Measurements from ENCODE around the gene CMSS1.

Gene CMSS1

GRCh38 chr3:99843590-99844258, 26.1 kb downstream of the CMSS1 start:
- H3K4me3 ChIP-seq (ENCODE audit: low read depth, low read length) = no peak overlapping the region
- ChIA-PET CTCF (interaction anchor here (0.6 to 2.6 kb wide), 57 partner anchors 10 to 470 kb away, joined by 3 to 45 read pairs (median 4); partner anchors contain the start of gene TBC1D23), POLR2A (interaction anchor here (0.7 to 1.6 kb wide), 3 partner anchors 35 to 472 kb away, joined by 3 to 4 read pairs (median 3); no protein-coding TSS in a partner anchor)
- no peak for TF ChIP-seq CTCF (IDR thresholded peaks at IDR 0.05; ENCODE audit: insufficient read depth, low read length, missing control alignments)
- DNase-seq (ENCODE audit: low read depth, low spot score) = no peak

GRCh38 chr3:99845331-99845730, 27.7 kb downstream of the CMSS1 start:
- CTCF ChIA-PET = interaction anchor here (1.3 to 2.6 kb wide), 6 partner anchors 8 to 422 kb away, joined by 5 to 45 read pairs (median 15); no protein-coding TSS in a partner anchor
- POLR2A ChIA-PET = no interaction called here
- no peak for TF ChIP-seq CTCF (IDR thresholded peaks at IDR 0.05; ENCODE audit: insufficient read depth, low read length, missing control alignments)
- DNase-seq (ENCODE audit: low read depth, low spot score) = no peak
- no peak overlapping the region for H3K4me3 ChIP-seq (ENCODE audit: low read depth, low read length)

- ChIA-PET CTCF (interaction anchor here (0.7 to 2.1 kb wide), 6 partner anchors 9 to 409 kb away, joined by 3 to 16 read pairs (median 4); no protein-coding TSS in a partner anchor), POLR2A (interaction anchor here (0.7 kb wide), 1 partner anchor 187 kb away, joined by 4 read pairs; no protein-coding TSS in a partner anchor)
- no peak for TF ChIP-seq CTCF (IDR thresholded peaks at IDR 0.05; ENCODE audit: insufficient read depth, low read length, missing control alignments)
- no peak overlapping the region for H3K4me3 ChIP-seq (ENCODE audit: low read depth, low read length)
- no peak for DNase-seq (ENCODE audit: low read depth, low spot score)
These were observed 28.3 kb downstream of the CMSS1 start for GRCh38 chr3:99845999-99846398.

GRCh38 chr3:99846477-99847160, 29.0 kb downstream of the CMSS1 start:
- no peak overlapping the region for H3K4me3 ChIP-seq (ENCODE audit: low read depth, low read length)
- POLR2A ChIA-PET = interaction anchor here (0.6 to 0.7 kb wide), 3 partner anchors 79 to 602 kb away, joined by 4 to 5 read pairs (median 5); no protein-coding TSS in a partner anchor

GRCh38 chr3:99848433-99848832, 30.8 kb downstream of the CMSS1 start:
- DNase-seq (ENCODE audit: low read depth, low spot score) = no peak
- ChIA-PET POLR2A (no interaction called here), CTCF (interaction anchor here (1.1 to 2.5 kb wide), 3 partner anchors 17 to 406 kb away, joined by 3 to 9 read pairs (median 4); no protein-coding TSS in a partner anchor)
- H3K4me3 ChIP-seq (ENCODE audit: low read depth, low read length) = no peak overlapping the region
- TF ChIP-seq CTCF (IDR thresholded peaks at IDR 0.05; ENCODE audit: insufficient read depth, low read length, missing control alignments) = no peak

More at GRCh38 chr3:99846477-99847160, 29.0 kb downstream of the CMSS1 start:
- DNase-seq (ENCODE audit: low read depth, low spot score) = no peak
- CTCF ChIA-PET = interaction anchor here (0.7 to 2.5 kb wide), 10 partner anchors 9 to 408 kb away, joined by 3 to 16 read pairs (median 4); no protein-coding TSS in a partner anchor
- no peak for TF ChIP-seq CTCF (IDR thresholded peaks at IDR 0.05; ENCODE audit: insufficient read depth, low read length, missing control alignments)

GRCh38 chr3:99850608-99851007, 32.9 kb downstream of the CMSS1 start:
- ChIA-PET CTCF (interaction anchor here (0.7 to 2.3 kb wide), 7 partner anchors 9 to 407 kb away, joined by 3 to 15 read pairs (median 5); no protein-coding TSS in a partner anchor), POLR2A (no interaction called here)
- TF ChIP-seq CTCF (IDR thresholded peaks at IDR 0.05; ENCODE audit: insufficient read depth, low read length, missing control alignments) = no peak
- DNase-seq (ENCODE audit: low read depth, low spot score) = no peak
- no peak overlapping the region for H3K4me3 ChIP-seq (ENCODE audit: low read depth, low read length)
